Fibroblast of lung (primary cell): Measurements from ENCODE around the gene CCDC78. TPM values are rescaled to one million over a fixed set of nuclear protein-coding genes. Genes with fewer than 3 reads are reported as not detected.
A peak's percentile ranks its signal among the peaks of the same experiment; 100 is the strongest.
"Not testable (repeated sequence)": the region's sequence is repeated elsewhere in the genome, so short reads cannot be mapped to it uniquely, and the experiment has no call there.

Experiments
- DNase-seq, 2 donors: peaks; one replicate each; pipeline versions ENCODE4 v3.0.0 to v3.0.0-alpha.2; 2010; ENCODE audit warnings: low read depth in 2 of 2
- H2AFZ ChIP-seq: 2 replicates; pipeline ENCODE4 v1.5.1; 2012; ENCODE audit warnings: low read length, control low read depth, inconsistent platforms
- H3K27ac ChIP-seq: 2 replicates; pipeline ENCODE4 v1.5.1; 2011; ENCODE audit warnings: low read length, control low read depth; ENCODE audit not compliant: insufficient read depth
- H3K27me3 ChIP-seq: 2 replicates; pipeline ENCODE4 v1.5.1; 2011; ENCODE audit warnings: mild to moderate bottlenecking, low read length; ENCODE audit not compliant: control insufficient read depth, insufficient read depth
- H3K36me3 ChIP-seq: 2 replicates; pipeline ENCODE4 v1.5.1; 2011; ENCODE audit warnings: low read length; ENCODE audit not compliant: control insufficient read depth, insufficient read depth
- H3K4me1 ChIP-seq: 2 replicates; pipeline ENCODE4 v1.5.1; 2011; ENCODE audit warnings: low read length; ENCODE audit not compliant: control insufficient read depth, insufficient read depth; ENCODE audit errors: extremely low read depth
- H3K4me2 ChIP-seq: 2 replicates; pipeline ENCODE4 v1.5.1; 2011; ENCODE audit warnings: low read length, control low read depth; ENCODE audit not compliant: insufficient read depth; ENCODE audit errors: extremely low read depth
- H3K4me3 ChIP-seq, 4 experiments: fragments of 200-600 bp in 1 of 4; sonication (generic) in 1 of 4; replicated peaks in 1 of 4; 2 replicates each; pipeline ENCODE4 v1.5.1; 2011 to 2016; ENCODE audit warnings: low read length in 4 of 4, low read depth in 3 of 4, mild to moderate bottlenecking in 3 of 4, control low read depth in 2 of 4, inconsistent platforms in 1 of 4, mixed read lengths in 1 of 4; ENCODE audit not compliant: insufficient read depth in 1 of 4; ENCODE audit errors: control extremely low read depth in 1 of 4
- H3K79me2 ChIP-seq: 2 replicates; pipeline ENCODE4 v1.5.1; 2012; ENCODE audit warnings: mild to moderate bottlenecking, low read length, inconsistent platforms; ENCODE audit not compliant: control insufficient read depth, insufficient read depth
- H3K9ac ChIP-seq: 2 replicates; pipeline ENCODE4 v1.5.1; 2011; ENCODE audit warnings: mild to moderate bottlenecking, low read length, control low read depth; ENCODE audit not compliant: insufficient read depth
- H3K9me3 ChIP-seq: 2 replicates; pipeline ENCODE4 v1.5.1; 2012; ENCODE audit warnings: low read depth, low read length; ENCODE audit not compliant: control insufficient read depth, insufficient read depth
- H4K20me1 ChIP-seq: 2 replicates; pipeline ENCODE4 v1.5.1; 2011; ENCODE audit warnings: low read length; ENCODE audit not compliant: control insufficient read depth, insufficient read depth; ENCODE audit errors: extremely low read depth
- CTCF ChIP-seq, 2 donors: IDR thresholded peaks in 1 of 2; conservative IDR thresholded peaks in 1 of 2; 1 replicate in 1 of 2; 2 replicates in 1 of 2; pipeline ENCODE4 v1.5.1; 2011 to 2012; ENCODE audit warnings: low read length in 2 of 2, control low read depth in 1 of 2, inconsistent platforms in 1 of 2, low read depth in 1 of 2, mild to moderate bottlenecking in 1 of 2
- EZH2 ChIP-seq: IDR thresholded peaks from 2 replicates; pipeline ENCODE4 v1.5.1; 2012; ENCODE audit warnings: low read length, control low read depth, mild to moderate bottlenecking; ENCODE audit errors: missing control alignments
- polyA plus RNA-seq, 2 donors: library from polyadenylated mRNA; depleted of rRNA in 1 of 2; stranded (reverse) in 1 of 2; unstranded in 1 of 2; fragments of >200 nt; gene quantifications; 2 replicates each; pipeline ENCODE4 v1.2.1, GENCODE V29; 2011 to 2012; ENCODE audit warnings: missing spikeins in 1 of 2
- total RNA-seq: library from RNA; depleted of rRNA; stranded (reverse); fragments of >200 nt; gene quantifications from 2 replicates; pipeline ENCODE4 v1.2.1, GENCODE V29; 2014

CCDC78 gene
- total and polyA plus RNA-seq, 2 donors (not counting 1 experiment from before 2014, with no cell fraction given) = 0.50 to 1.8 TPM

- Histone ChIP-seq H3K9me3 (no peaks in the 10 kb centered on the region), H3K27ac (no peak overlapping the region), H3K9ac (no peak overlapping the region), H3K79me2 (peaks cover 6% of the 10 kb centered on the region), H3K4me1 (peaks cover 5% of the 10 kb centered on the region), H2AFZ (no peak overlapping the region), H3K36me3 (no peaks in the 10 kb centered on the region), H3K4me2 (no peak overlapping the region), H3K4me3 (no peak overlapping the region), H4K20me1 (no peaks in the 10 kb centered on the region), H3K27me3 (peaks cover 21% of the 10 kb centered on the region)
- TF ChIP-seq EZH2 (no peak), CTCF (conservative IDR thresholded peaks at IDR 0.05 in 1 of 2, IDR thresholded peaks at IDR 0.05 in 1 of 2; ENCODE audit: low read depth in 1 of 2, low read length in 2 of 2) (no peak)
- no peak for DNase-seq
Observed at GRCh38 chr16:693766-694165, 32.5 kb downstream of the CCDC78 start.

GRCh38 chr16:693364-693763 is 32.9 kb downstream of the CCDC78 start:
- Histone ChIP-seq H3K9ac (no peak overlapping the region), H2AFZ (no peak overlapping the region), H3K4me3 (no peak overlapping the region), H3K27ac (no peak overlapping the region), H4K20me1 (no peaks in the 10 kb centered on the region), H3K36me3 (no peaks in the 10 kb centered on the region), H3K4me1 (peaks cover 5% of the 10 kb centered on the region), H3K27me3 (peaks cover 21% of the 10 kb centered on the region), H3K79me2 (peaks cover 6% of the 10 kb centered on the region), H3K4me2 (no peak overlapping the region), H3K9me3 (no peaks in the 10 kb centered on the region)
- no peak for DNase-seq
- TF ChIP-seq CTCF (conservative IDR thresholded peaks at IDR 0.05 in 1 of 2, IDR thresholded peaks at IDR 0.05 in 1 of 2; ENCODE audit: low read depth in 1 of 2, low read length in 2 of 2) (no peak), EZH2 (peak; percentile 78)

GRCh38 chr16:692356-693108 is 33.7 kb downstream of the CCDC78 start:
- peaks cover 5% of the 10 kb centered on the region for H3K4me1 ChIP-seq
- H3K4me3 ChIP-seq = no peak overlapping the region
- peaks cover 21% of the 10 kb centered on the region for H3K27me3 ChIP-seq
- no peaks in the 10 kb centered on the region for H3K9me3 ChIP-seq
- no peak overlapping the region for H3K27ac ChIP-seq
- peaks cover 3% of the 10 kb centered on the region for H3K36me3 ChIP-seq
- H3K4me2 ChIP-seq = no peak overlapping the region
- no peak overlapping the region for H2AFZ ChIP-seq
- no peaks in the 10 kb centered on the region for H4K20me1 ChIP-seq
- no peak for DNase-seq
- H3K9ac ChIP-seq = no peak overlapping the region
- peak; percentile 55 for TF ChIP-seq EZH2
- no peak for TF ChIP-seq CTCF (conservative IDR thresholded peaks at IDR 0.05 in 1 of 2, IDR thresholded peaks at IDR 0.05 in 1 of 2; ENCODE audit: low read depth in 1 of 2, low read length in 2 of 2)
- H3K79me2 ChIP-seq = peaks cover 6% of the 10 kb centered on the region

- Histone ChIP-seq H3K36me3 (peaks cover 10% of the 10 kb centered on the region), H3K27me3 (peaks cover 21% of the 10 kb centered on the region)
- H3K9ac ChIP-seq, H4K20me1 ChIP-seq, H3K79me2 ChIP-seq, H3K4me2 ChIP-seq, H3K9me3 ChIP-seq, DNase-seq, H3K4me3 ChIP-seq, H3K4me1 ChIP-seq, H2AFZ ChIP-seq, H3K27ac ChIP-seq: not testable (repeated sequence)
Observed at GRCh38 chr16:691242-691641, 35.0 kb downstream of the CCDC78 start.
